Activated B cell treated with CpG ODN at 0.5 μM for 24 hours (primary cell): ENCODE data around the gene INAFM1. TPM values are rescaled to one million over a fixed set of nuclear protein-coding genes. Genes with fewer than 3 reads are reported as not detected.
A peak's percentile ranks its signal among the peaks of the same experiment; 100 is the strongest.

Experiments
- ATAC-seq: fragments of 200-7000 bp; cut with Tn5 transposase; one replicate; pipeline ENCODE4 v1.10.0; 2021; ENCODE audit warnings: low read depth, mild to moderate bottlenecking, moderate library complexity
- CTCF ChIA-PET: fragments of 350-600 bp; sonication (Branson Sonifier 250); formaldehyde crosslinking; loops from one replicate; lab custom pipeline; 2021; ENCODE audit warnings: antibody characterized with exemption; lab: Charles Lee
- POLR2A ChIA-PET: fragments of 350-600 bp; sonication (Branson Sonifier 250); formaldehyde crosslinking; loops from one replicate; lab custom pipeline; 2021; ENCODE audit warnings: antibody characterized with exemption; lab: Charles Lee
- DNase-seq: peaks from one replicate; pipeline ENCODE4 v3.0.0; 2022
- H3K27ac Mint-ChIP-seq: one replicate; pipeline ENCODE4 v1.8.0; 2020; ENCODE audit warnings: mixed read lengths
- H3K27me3 Mint-ChIP-seq: one replicate; pipeline ENCODE4 v1.8.0; 2021; ENCODE audit warnings: mixed read lengths
- H3K36me3 Mint-ChIP-seq: one replicate; pipeline ENCODE4 v1.8.0; 2021; ENCODE audit warnings: low read depth, mixed read lengths
- H3K4me1 Mint-ChIP-seq: one replicate; pipeline ENCODE4 v1.8.0; 2021; ENCODE audit warnings: mixed read lengths
- H3K4me3 Mint-ChIP-seq: one replicate; pipeline ENCODE4 v1.8.0; 2020; ENCODE audit warnings: mild to moderate bottlenecking, mixed read lengths
- H3K9me3 Mint-ChIP-seq: one replicate; pipeline ENCODE4 v1.8.0; 2020; ENCODE audit warnings: mixed read lengths
- CTCF ChIP-seq: fragments of 200-600 bp; IDR thresholded peaks from one replicate; pipeline ENCODE4 v1.8.0; 2022; ENCODE audit warnings: antibody characterized with exemption, mild to moderate bottlenecking
- intact Hi-C: fragments of 100-400 bp; cut with micrococcal nuclease; formaldehyde crosslinking; loops from one replicate; pipeline ENCODE4 v1.15.1; 2024
- total RNA-seq: library from RNA; stranded (reverse); gene quantifications from 2 replicates; pipeline ENCODE4 v1.2.3, GENCODE V29; 2022

INAFM1 gene
- total RNA-seq, 1 donor from 2014 or later, result 11.8 TPM

GRCh38 chr19:47253467-47253881, 21.2 kb upstream of the INAFM1 start:
- ATAC-seq, result no peak
- intact Hi-C loops, result no loop called here
- peaks cover 19% of the 10 kb centered on the region for H3K36me3 Mint-ChIP-seq
- H3K4me1 Mint-ChIP-seq, result peaks cover 19% of the 10 kb centered on the region
- peaks cover 1% of the 10 kb centered on the region for H3K27me3 Mint-ChIP-seq
- H3K4me3 Mint-ChIP-seq, result no peak overlapping the region
- DNase-seq, result no peak
- no peaks in the 10 kb centered on the region for H3K9me3 Mint-ChIP-seq
- H3K27ac Mint-ChIP-seq, result no peak overlapping the region
- ChIA-PET POLR2A (interaction anchor here (0.6 to 1.0 kb wide), 2 partner anchors 140 to 1060 kb away, joined by 3 read pairs; partner anchors contain the start of gene ZC3H4), CTCF (interaction anchor here (1.8 kb wide), 1 partner anchor 9 kb away, joined by 9 read pairs; no protein-coding TSS in a partner anchor)
- no peak for TF ChIP-seq CTCF

- H3K9me3 Mint-ChIP-seq, result no peaks in the 10 kb centered on the region
- no peak for DNase-seq
- H3K27ac Mint-ChIP-seq, result no peak overlapping the region
- ChIA-PET POLR2A (interaction anchor here (1.0 kb wide), 1 partner anchor 141 kb away, joined by 3 read pairs; the partner anchor contains the start of gene ZC3H4), CTCF (interaction anchor here (1.8 kb wide), 1 partner anchor 10 kb away, joined by 9 read pairs; no protein-coding TSS in a partner anchor)
- no peak for ATAC-seq
- peaks cover 24% of the 10 kb centered on the region for H3K36me3 Mint-ChIP-seq
- H3K27me3 Mint-ChIP-seq, result peaks cover 1% of the 10 kb centered on the region
- no peak for TF ChIP-seq CTCF
- intact Hi-C loops, result no loop called here
- H3K4me1 Mint-ChIP-seq, result peaks cover 24% of the 10 kb centered on the region
- no peak overlapping the region for H3K4me3 Mint-ChIP-seq
Observed at GRCh38 chr19:47253970-47254369, 20.7 kb upstream of the INAFM1 start.

GRCh38 chr19:47255879-47256692, 18.6 kb upstream of the INAFM1 start, which contains the start of gene CCDC9:
TSS of gene CCDC9 (plus strand) at chr19:47256525. CDS start at chr19:47258401, 1,876 bp downstream.
- ATAC-seq, result no peak
- DNase-seq, result peak; percentile 91
- Mint-ChIP-seq H3K4me3 (peak within 1 kb of the TSS; percentile 93), H3K27ac (peak within 1 kb of the TSS; percentile 92), H3K4me1 (peaks cover 37% of the 10 kb centered on the region), H3K9me3 (no peaks in the 10 kb centered on the region), H3K27me3 (no peaks in the 10 kb centered on the region), H3K36me3 (peaks cover 41% of the 10 kb centered on the region)
- POLR2A ChIA-PET, result interaction anchor here (0.6 to 3.3 kb wide), 44 partner anchors 9 to 1353 kb away, joined by 3 to 144 read pairs (median 5); partner anchors contain the start of genes DHX34, INAFM1, KPTN and NAPA
- intact Hi-C loops, result loop anchor here (1.0 to 2.0 kb wide), 6 partner anchors 12 to 395 kb away; partner anchors contain the start of genes ARHGAP35, DHX34, TMEM160 and ZC3H4
- CTCF ChIA-PET, result interaction anchor here (1.0 to 1.8 kb wide), 6 partner anchors 8 to 93 kb away, joined by 4 to 18 read pairs (median 9); partner anchors contain the start of genes DHX34 and INAFM1
- no peak for TF ChIP-seq CTCF

GRCh38 chr19:47256693-47257410, 17.8 kb upstream of the INAFM1 start:
- intact Hi-C loops, result loop anchor here (1.0 to 2.0 kb wide), 7 partner anchors 13 to 396 kb away; partner anchors contain the start of genes ARHGAP35, DHX34, INAFM1 and TMEM160
- Mint-ChIP-seq H3K36me3 (peaks cover 45% of the 10 kb centered on the region), H3K9me3 (no peaks in the 10 kb centered on the region), H3K4me1 (peaks cover 39% of the 10 kb centered on the region), H3K4me3 (peak overlapping the region; percentile 93), H3K27ac (peak overlapping the region; percentile 92), H3K27me3 (no peaks in the 10 kb centered on the region)
- no peak for TF ChIP-seq CTCF
- ATAC-seq (peak; percentile 82), DNase-seq (peak; percentile 99)
- ChIA-PET POLR2A (interaction anchor here (0.6 to 3.3 kb wide), 45 partner anchors 8 to 1354 kb away, joined by 3 to 144 read pairs (median 5); partner anchors contain the start of genes DHX34, INAFM1, KPTN and NAPA), CTCF (interaction anchor here (1.0 to 1.8 kb wide), 6 partner anchors 9 to 92 kb away, joined by 4 to 18 read pairs (median 9); partner anchors contain the start of genes DHX34 and INAFM1)
